HL-60 (cell line): Measurements from ENCODE around the gene TMEM108.

Source experiments
- CTCF ChIP-seq: IDR thresholded peaks from one replicate; pipeline ENCODE4 v1.5.1; 2011; ENCODE audit warnings: low read length, control low read depth, inconsistent platforms; ENCODE audit not compliant: insufficient read depth
- GABPA ChIP-seq: IDR thresholded peaks from 2 replicates; pipeline ENCODE4 v1.6.1; 2012; ENCODE audit warnings: low read depth
- REST ChIP-seq: IDR thresholded peaks from 2 replicates; pipeline ENCODE4 v1.6.1; 2012; ENCODE audit warnings: low read depth; ENCODE audit not compliant: insufficient replicate concordance
- SPI1 ChIP-seq: IDR thresholded peaks from 2 replicates; pipeline ENCODE4 v1.6.1; 2012; ENCODE audit warnings: low read depth, mild to moderate bottlenecking, borderline replicate concordance

- no peak for TF ChIP-seq GABPA
- no peak for TF ChIP-seq CTCF
- TF ChIP-seq REST = no peak
- TF ChIP-seq SPI1 = no peak
These were observed 210.2 kb downstream of the TMEM108 start for GRCh38 chr3:133248389-133248788.
